Vagina (tissue), 2 donors: ENCODE results near the gene IL6R.

Experiments used
- POLR2AphosphoS5 ChIP-seq, 2 donors: sonication (generic); formaldehyde crosslinking; IDR thresholded peaks; one replicate each; pipeline ENCODE4 v1.9.0; 2017; ENCODE audit warnings: antibody characterized with exemption in 2 of 2, mild to moderate bottlenecking in 2 of 2, low read depth in 1 of 2; ENCODE audit not compliant: insufficient read depth in 1 of 2
- TF ChIP-seq, protein P1 (sequence below), 3 experiments: fragments of 450-650 bp in 2 of 3; fragments of 200-600 bp in 1 of 3; sonication (generic) in 1 of 3; IDR thresholded peaks; one replicate each; pipeline ENCODE4 v1.5.1; 2017 to 2019; ENCODE audit warnings: antibody characterized with exemption in 3 of 3, mild to moderate bottlenecking in 2 of 3, moderate library complexity in 2 of 3

DNA sequence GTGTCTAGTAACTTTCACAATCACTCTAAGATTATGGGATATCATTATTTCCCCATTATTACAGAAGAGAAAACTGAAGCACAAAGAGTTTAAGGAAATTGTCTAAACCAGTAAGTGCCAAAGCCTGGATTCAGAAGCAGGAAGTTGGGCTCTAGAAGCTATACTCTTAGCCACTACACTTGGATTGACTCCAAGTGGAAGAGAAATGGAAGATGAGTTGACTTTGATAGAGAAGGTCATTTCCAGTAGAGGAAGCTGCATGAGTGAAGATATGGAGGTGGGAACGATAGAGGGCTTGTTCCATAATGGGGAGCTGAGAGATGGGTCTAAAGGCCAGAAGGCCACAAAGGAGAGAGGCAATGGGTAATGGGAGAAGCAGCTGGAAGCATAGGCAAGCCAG, 85.2 kb downstream of the IL6R start:
- TF ChIP-seq, protein P1, sequence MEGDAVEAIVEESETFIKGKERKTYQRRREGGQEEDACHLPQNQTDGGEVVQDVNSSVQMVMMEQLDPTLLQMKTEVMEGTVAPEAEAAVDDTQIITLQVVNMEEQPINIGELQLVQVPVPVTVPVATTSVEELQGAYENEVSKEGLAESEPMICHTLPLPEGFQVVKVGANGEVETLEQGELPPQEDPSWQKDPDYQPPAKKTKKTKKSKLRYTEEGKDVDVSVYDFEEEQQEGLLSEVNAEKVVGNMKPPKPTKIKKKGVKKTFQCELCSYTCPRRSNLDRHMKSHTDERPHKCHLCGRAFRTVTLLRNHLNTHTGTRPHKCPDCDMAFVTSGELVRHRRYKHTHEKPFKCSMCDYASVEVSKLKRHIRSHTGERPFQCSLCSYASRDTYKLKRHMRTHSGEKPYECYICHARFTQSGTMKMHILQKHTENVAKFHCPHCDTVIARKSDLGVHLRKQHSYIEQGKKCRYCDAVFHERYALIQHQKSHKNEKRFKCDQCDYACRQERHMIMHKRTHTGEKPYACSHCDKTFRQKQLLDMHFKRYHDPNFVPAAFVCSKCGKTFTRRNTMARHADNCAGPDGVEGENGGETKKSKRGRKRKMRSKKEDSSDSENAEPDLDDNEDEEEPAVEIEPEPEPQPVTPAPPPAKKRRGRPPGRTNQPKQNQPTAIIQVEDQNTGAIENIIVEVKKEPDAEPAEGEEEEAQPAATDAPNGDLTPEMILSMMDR (IDR thresholded peaks at IDR 0.05) = no peak
- TF ChIP-seq POLR2AphosphoS5 (IDR thresholded peaks at IDR 0.05; ENCODE audit: insufficient read depth in 1 of 2, low read depth in 1 of 2) = no peak
